OCI-LY1 (cell line): Measurements from ENCODE around the gene NOTO.
"Not testable (repeated sequence)": the region's sequence is repeated elsewhere in the genome, so short reads cannot be mapped to it uniquely, and the experiment has no call there.

Source experiments
- H2AFZ ChIP-seq: fragments of 200-600 bp; sonication (generic), shearing (Covaris generic); 2 replicates; pipeline ENCODE4 v1.6.0; 2014; ENCODE audit warnings: antibody characterized with exemption, mild to moderate bottlenecking, low read length
- H3F3A ChIP-seq: fragments of 200-600 bp; sonication (generic), shearing (Covaris generic); 2 replicates; pipeline ENCODE4 v1.6.0; 2014; ENCODE audit warnings: mild to moderate bottlenecking, antibody characterized with exemption, low read length, moderate library complexity; ENCODE audit not compliant: insufficient read depth
- H3K27ac ChIP-seq: fragments of 200-600 bp; sonication (generic); 2 replicates; pipeline ENCODE4 v1.5.1; 2014; ENCODE audit warnings: low read length, mixed run types, mild to moderate bottlenecking, low read depth; ENCODE audit not compliant: poor library complexity, severe bottlenecking
- H3K27me3 ChIP-seq: fragments of 200-600 bp; sonication (generic); 2 replicates; pipeline ENCODE4 v1.6.0; 2014; ENCODE audit warnings: antibody characterized with exemption, mild to moderate bottlenecking, low read length, moderate library complexity; ENCODE audit not compliant: insufficient read depth
- H3K36me3 ChIP-seq: fragments of 200-600 bp; sonication (generic); 2 replicates; pipeline ENCODE4 v1.6.1; 2014; ENCODE audit warnings: mild to moderate bottlenecking, antibody characterized with exemption, low read length, moderate library complexity, mixed read lengths; ENCODE audit not compliant: insufficient read depth
- H3K4me1 ChIP-seq: fragments of 200-600 bp; sonication (generic); 2 replicates; pipeline ENCODE4 v1.5.1; 2014; ENCODE audit warnings: mild to moderate bottlenecking, low read length, moderate library complexity; ENCODE audit not compliant: insufficient read depth, severe bottlenecking
- H3K4me2 ChIP-seq: fragments of 200-600 bp; sonication (generic), shearing (Covaris generic); 2 replicates; pipeline ENCODE4 v1.6.1; 2014; ENCODE audit warnings: low read length
- H3K4me3 ChIP-seq: fragments of 200-600 bp; sonication (generic); 2 replicates; pipeline ENCODE4 v1.5.1; 2014; ENCODE audit warnings: low read length, low read depth, mild to moderate bottlenecking, mixed read lengths; ENCODE audit not compliant: poor library complexity, severe bottlenecking
- H3K79me2 ChIP-seq: fragments of 200-600 bp; shearing (Covaris generic); 2 replicates; pipeline ENCODE4 v1.6.1; 2016; ENCODE audit warnings: mixed run types, low read length, mixed read lengths; ENCODE audit not compliant: insufficient read depth
- H3K9ac ChIP-seq: fragments of 200-600 bp; sonication (generic), shearing (Covaris generic); 2 replicates; pipeline ENCODE4 v1.6.1; 2014; ENCODE audit warnings: mild to moderate bottlenecking, low read length, mixed read lengths
- H3K9me2 ChIP-seq: fragments of 200-600 bp; sonication (generic), shearing (Covaris generic); 2 replicates; pipeline ENCODE4 v1.6.1; 2014; ENCODE audit warnings: low read depth, mild to moderate bottlenecking, low read length, mixed read lengths
- H3K9me3 ChIP-seq: fragments of 200-600 bp; shearing (Covaris generic); 2 replicates; pipeline ENCODE4 v1.6.1; 2014; ENCODE audit warnings: low read length, mixed read lengths
- H4K20me1 ChIP-seq: fragments of 200-600 bp; sonication (generic), shearing (Covaris generic); 2 replicates; pipeline ENCODE4 v1.6.0; 2016; ENCODE audit warnings: mild to moderate bottlenecking, low read length; ENCODE audit not compliant: insufficient read depth
- EZH2 ChIP-seq: fragments of 200-600 bp; sonication (generic), shearing (Covaris generic); IDR thresholded peaks from 2 replicates; pipeline ENCODE4 v1.8.0; 2017; ENCODE audit warnings: borderline replicate concordance, mixed run types, mild to moderate bottlenecking, antibody characterized with exemption, low read length, moderate library complexity, mixed read lengths
- TF ChIP-seq, protein P1 (sequence below): fragments of 200-600 bp; sonication (generic), shearing (Covaris generic); IDR thresholded peaks from 2 replicates; pipeline ENCODE4 v1.5.1; 2017; ENCODE audit warnings: mild to moderate bottlenecking, antibody characterized with exemption, low read length, moderate library complexity, mixed read lengths

Gene NOTO

DNA sequence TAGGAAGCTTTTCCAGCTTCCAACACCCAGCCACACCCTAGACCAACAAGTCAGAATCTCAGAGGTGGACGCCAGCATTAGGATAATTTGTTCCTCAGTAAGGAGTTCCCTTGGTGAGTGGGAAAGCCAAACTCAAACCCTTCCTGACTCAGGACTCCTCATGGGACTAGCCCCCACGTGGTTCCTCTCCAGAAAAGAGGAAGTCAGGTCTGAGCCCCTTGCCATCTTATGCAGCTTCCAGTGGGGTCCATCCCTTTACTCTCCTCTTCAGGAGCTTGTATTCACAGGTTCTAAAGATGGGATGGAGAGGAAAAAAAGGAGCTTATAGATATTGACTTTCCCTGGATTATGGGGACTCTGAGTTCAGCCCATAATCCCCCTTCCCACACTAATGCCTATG is 14.8 kb upstream of the NOTO start:
- Histone ChIP-seq H3K4me1 (no peaks in the 10 kb centered on the region), H3K36me3 (no peaks in the 10 kb centered on the region), H3K9ac (no peak overlapping the region), H3K4me2 (no peak overlapping the region), H4K20me1 (no peaks in the 10 kb centered on the region), H2AFZ (no peak overlapping the region), H3K27me3 (no peaks in the 10 kb centered on the region), H3K9me3 (no peaks in the 10 kb centered on the region), H3F3A (no peaks in the 10 kb centered on the region), H3K9me2 (no peaks in the 10 kb centered on the region), H3K4me3 (no peak overlapping the region), H3K27ac (no peak overlapping the region), H3K79me2 (no peaks in the 10 kb centered on the region)
- TF ChIP-seq EZH2 = no peak
- TF ChIP-seq, protein P1, sequence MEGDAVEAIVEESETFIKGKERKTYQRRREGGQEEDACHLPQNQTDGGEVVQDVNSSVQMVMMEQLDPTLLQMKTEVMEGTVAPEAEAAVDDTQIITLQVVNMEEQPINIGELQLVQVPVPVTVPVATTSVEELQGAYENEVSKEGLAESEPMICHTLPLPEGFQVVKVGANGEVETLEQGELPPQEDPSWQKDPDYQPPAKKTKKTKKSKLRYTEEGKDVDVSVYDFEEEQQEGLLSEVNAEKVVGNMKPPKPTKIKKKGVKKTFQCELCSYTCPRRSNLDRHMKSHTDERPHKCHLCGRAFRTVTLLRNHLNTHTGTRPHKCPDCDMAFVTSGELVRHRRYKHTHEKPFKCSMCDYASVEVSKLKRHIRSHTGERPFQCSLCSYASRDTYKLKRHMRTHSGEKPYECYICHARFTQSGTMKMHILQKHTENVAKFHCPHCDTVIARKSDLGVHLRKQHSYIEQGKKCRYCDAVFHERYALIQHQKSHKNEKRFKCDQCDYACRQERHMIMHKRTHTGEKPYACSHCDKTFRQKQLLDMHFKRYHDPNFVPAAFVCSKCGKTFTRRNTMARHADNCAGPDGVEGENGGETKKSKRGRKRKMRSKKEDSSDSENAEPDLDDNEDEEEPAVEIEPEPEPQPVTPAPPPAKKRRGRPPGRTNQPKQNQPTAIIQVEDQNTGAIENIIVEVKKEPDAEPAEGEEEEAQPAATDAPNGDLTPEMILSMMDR = no peak

DNA sequence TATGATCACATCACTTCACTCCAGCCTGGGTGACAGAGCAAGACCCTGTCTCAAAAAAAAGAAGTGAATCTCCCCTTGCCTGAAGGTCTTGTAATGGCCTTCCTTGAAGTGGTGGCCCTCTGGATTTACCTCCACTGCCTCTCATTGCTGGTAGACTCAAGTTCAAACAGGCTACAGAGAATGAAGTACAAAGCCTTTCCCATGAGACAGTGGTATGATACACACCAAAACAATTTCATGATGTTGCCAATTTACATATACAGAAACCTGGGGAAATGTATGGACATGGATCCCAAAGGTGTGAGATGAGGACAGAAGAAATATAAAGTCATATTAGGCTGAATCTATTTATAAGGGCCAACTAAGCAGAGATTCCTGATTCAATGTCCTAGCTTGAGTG is 4.8 kb upstream of the NOTO start:
- Histone ChIP-seq H3K36me3 (no peaks in the 10 kb centered on the region), H2AFZ (no peak overlapping the region), H3K9ac (no peak overlapping the region), H3K79me2 (no peaks in the 10 kb centered on the region), H3K4me2 (no peak overlapping the region), H3F3A (no peaks in the 10 kb centered on the region), H3K27me3 (no peaks in the 10 kb centered on the region), H3K9me2 (no peaks in the 10 kb centered on the region), H3K4me1 (no peaks in the 10 kb centered on the region), H3K9me3 (no peaks in the 10 kb centered on the region), H4K20me1 (no peaks in the 10 kb centered on the region), H3K4me3 (no peak overlapping the region), H3K27ac (no peak overlapping the region)
- TF ChIP-seq EZH2 = no peak
- TF ChIP-seq, protein P1 = no peak

DNA sequence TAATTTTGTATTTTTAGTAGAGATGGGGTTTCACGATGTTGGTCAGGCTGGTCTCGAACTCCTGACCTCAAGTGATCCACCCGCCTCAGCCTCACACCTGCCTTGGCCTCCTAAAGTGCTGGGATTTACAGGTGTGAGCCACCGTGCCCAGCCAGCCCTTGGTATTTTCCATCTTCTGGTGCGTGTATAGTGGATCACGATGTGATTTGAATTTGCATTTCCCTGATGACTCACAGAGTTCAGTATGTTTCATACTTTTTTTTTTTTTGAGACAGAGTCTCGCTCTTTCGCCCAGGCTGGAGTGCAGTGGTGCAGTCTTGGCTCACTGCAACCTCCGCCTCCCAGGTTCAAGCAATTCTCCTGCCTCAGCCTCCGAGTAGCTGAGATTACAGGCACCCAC is 2.1 kb upstream of the NOTO start:
- not testable (repeated sequence) for H3K4me2 ChIP-seq, H4K20me1 ChIP-seq, H3K4me1 ChIP-seq, H3K79me2 ChIP-seq, H2AFZ ChIP-seq, H3K4me3 ChIP-seq, H3K9ac ChIP-seq, H3K27me3 ChIP-seq, H3K9me2 ChIP-seq, H3K27ac ChIP-seq, H3K9me3 ChIP-seq, H3F3A ChIP-seq, H3K36me3 ChIP-seq

- Histone ChIP-seq H3K36me3 (no peaks in the 10 kb centered on the region), H3K9ac (no peak overlapping the region), H3K4me3 (no peak overlapping the region), H3K9me3 (no peaks in the 10 kb centered on the region), H3K4me1 (no peaks in the 10 kb centered on the region), H3K27ac (no peak overlapping the region), H3K4me2 (no peak overlapping the region), H3K79me2 (no peaks in the 10 kb centered on the region), H2AFZ (no peak overlapping the region), H3K9me2 (no peaks in the 10 kb centered on the region), H4K20me1 (no peaks in the 10 kb centered on the region), H3F3A (no peaks in the 10 kb centered on the region), H3K27me3 (no peaks in the 10 kb centered on the region)
- no peak for TF ChIP-seq EZH2
- TF ChIP-seq, protein P1 = no peak
Measured at GRCh38 chr2:73203055-73203681, 794 bp downstream of the NOTO start.
